Calu3 (cell line): ENCODE results near the gene UQCC2. TPM values are rescaled to one million over a fixed set of nuclear protein-coding genes. Genes with fewer than 3 reads are reported as not detected.

Experiments
- BruUV-seq: library from RNA; stranded (reverse); fragments of 400-500 nt; replicated peaks from 2 replicates; lab custom pipeline; 2021; lab: Mats Ljungman, UMichigan
- CTCF ChIA-PET: fragments of 300-600 bp; sonication (Branson Sonifier 250); formaldehyde crosslinking; loops from one replicate; lab custom pipeline; 2022; ENCODE audit warnings: antibody characterized with exemption; lab: Charles Lee
- DNase-seq: peaks from one replicate; pipeline ENCODE4 v3.0.0; 2022
- H3K27ac Mint-ChIP-seq: one replicate; pipeline ENCODE4 v1.8.0; 2022; ENCODE audit warnings: mixed read lengths; ENCODE audit not compliant: unreplicated experiment
- H3K27me3 Mint-ChIP-seq: one replicate; pipeline ENCODE4 v1.8.0; 2022; ENCODE audit warnings: mixed read lengths; ENCODE audit not compliant: unreplicated experiment
- H3K36me3 Mint-ChIP-seq: one replicate; pipeline ENCODE4 v1.8.0; 2022; ENCODE audit warnings: mild to moderate bottlenecking, moderate library complexity, mixed read lengths; ENCODE audit not compliant: insufficient read depth, unreplicated experiment
- H3K4me1 Mint-ChIP-seq: one replicate; pipeline ENCODE4 v1.8.0; 2022; ENCODE audit warnings: mild to moderate bottlenecking, low read depth, mixed read lengths; ENCODE audit not compliant: unreplicated experiment
- H3K4me3 Mint-ChIP-seq: one replicate; pipeline ENCODE4 v1.8.0; 2022; ENCODE audit warnings: mild to moderate bottlenecking, low read depth, moderate library complexity, mixed read lengths; ENCODE audit not compliant: unreplicated experiment
- H3K9me3 Mint-ChIP-seq: one replicate; pipeline ENCODE4 v1.8.0; 2022; ENCODE audit warnings: low read depth, mixed read lengths; ENCODE audit not compliant: unreplicated experiment
- intact Hi-C: fragments of 100-400 bp; cut with micrococcal nuclease; formaldehyde crosslinking; loops from one replicate; pipeline ENCODE4 v1.10.0; 2022; ENCODE audit not compliant: unreplicated experiment
- total RNA-seq: library from RNA; stranded (reverse); gene quantifications from 2 replicates; pipeline ENCODE4 v1.2.3, GENCODE V29; 2022
- TF ChIP-seq, protein P1 (sequence below): fragments of 200-600 bp; IDR thresholded peaks from one replicate; pipeline ENCODE4 v1.8.0; 2022; ENCODE audit warnings: antibody characterized with exemption; ENCODE audit not compliant: unreplicated experiment

Gene UQCC2
- total RNA-seq, 1 experiment from 2014 or later = 142 TPM

DNA sequence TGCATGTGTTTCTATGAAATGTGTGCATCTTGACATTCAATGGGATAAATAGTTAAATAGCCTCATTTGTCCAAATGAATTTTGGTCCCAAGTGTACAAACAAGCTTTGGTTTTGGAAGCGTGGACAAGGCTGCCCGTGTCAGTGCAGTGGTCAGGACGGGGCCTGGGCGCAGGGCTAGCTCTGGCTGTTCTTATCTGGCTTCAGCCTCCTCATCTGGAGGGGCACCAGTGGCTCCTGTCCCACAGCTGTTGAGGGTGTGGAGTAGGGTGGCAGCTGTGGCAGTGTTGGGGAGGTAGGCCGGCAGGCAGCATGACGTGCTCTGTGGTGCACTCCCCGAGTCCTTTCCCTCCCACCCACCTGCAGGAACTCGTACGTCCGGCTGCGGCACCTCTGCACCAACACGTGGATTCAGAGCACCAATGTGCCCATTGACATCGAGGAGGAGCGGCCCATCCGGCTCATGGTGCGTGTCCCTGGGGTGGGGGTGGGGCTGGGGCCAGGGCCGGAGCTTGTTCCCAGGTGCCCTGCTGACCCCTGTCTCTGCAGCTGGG lies 46.9 kb downstream of the UQCC2 start:
- TF ChIP-seq, protein P1, sequence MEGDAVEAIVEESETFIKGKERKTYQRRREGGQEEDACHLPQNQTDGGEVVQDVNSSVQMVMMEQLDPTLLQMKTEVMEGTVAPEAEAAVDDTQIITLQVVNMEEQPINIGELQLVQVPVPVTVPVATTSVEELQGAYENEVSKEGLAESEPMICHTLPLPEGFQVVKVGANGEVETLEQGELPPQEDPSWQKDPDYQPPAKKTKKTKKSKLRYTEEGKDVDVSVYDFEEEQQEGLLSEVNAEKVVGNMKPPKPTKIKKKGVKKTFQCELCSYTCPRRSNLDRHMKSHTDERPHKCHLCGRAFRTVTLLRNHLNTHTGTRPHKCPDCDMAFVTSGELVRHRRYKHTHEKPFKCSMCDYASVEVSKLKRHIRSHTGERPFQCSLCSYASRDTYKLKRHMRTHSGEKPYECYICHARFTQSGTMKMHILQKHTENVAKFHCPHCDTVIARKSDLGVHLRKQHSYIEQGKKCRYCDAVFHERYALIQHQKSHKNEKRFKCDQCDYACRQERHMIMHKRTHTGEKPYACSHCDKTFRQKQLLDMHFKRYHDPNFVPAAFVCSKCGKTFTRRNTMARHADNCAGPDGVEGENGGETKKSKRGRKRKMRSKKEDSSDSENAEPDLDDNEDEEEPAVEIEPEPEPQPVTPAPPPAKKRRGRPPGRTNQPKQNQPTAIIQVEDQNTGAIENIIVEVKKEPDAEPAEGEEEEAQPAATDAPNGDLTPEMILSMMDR = no peak
- intact Hi-C loops = no loop called here
- Mint-ChIP-seq H3K4me3 (no peak overlapping the region), H3K27me3 (no peaks in the 10 kb centered on the region), H3K9me3 (no peaks in the 10 kb centered on the region), H3K4me1 (peaks cover 17% of the 10 kb centered on the region), H3K36me3 (peaks cover 72% of the 10 kb centered on the region), H3K27ac (no peak overlapping the region)
- CTCF ChIA-PET = interaction anchor here (1.0 kb wide), 1 partner anchor 10 kb away, joined by 3 read pairs; no protein-coding TSS in a partner anchor
- no TSS peak for BruUV-seq
- no peak for DNase-seq

DNA sequence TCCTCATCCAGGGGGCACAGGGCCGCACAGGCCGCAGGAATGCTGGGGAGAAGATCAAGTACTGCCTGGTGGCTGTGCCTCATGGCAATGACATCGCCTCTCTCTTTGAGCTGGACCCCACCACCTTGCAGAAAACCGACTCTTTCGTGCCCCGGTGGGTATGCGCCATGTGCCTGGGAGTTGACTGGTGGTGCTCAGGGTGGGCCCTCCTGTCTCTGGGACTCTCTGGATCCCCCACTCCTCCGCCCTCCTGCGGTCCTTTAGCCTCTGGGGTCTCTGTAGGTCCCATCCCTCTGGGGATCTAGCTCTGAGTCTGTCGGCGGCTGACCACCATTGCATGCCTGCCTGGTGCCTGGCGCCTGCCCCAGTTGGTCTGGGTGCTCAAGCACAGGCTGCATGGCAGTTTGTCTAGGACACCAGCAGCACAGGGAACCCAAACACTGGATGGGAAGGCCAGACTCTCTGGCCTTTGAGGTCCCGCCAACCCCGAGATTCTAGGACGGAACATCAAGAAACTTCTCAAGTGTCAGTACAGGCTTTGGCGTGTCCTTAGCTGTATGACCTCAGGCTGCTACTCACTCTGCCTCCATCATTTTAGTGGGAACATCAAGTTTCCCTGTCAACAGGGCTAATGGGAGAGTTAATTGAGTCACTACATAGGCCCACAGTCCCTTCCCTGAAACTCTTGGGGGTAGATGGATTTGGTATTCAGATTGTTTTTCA lies 47.6 kb downstream of the UQCC2 start:
- Mint-ChIP-seq H3K36me3 (peaks cover 75% of the 10 kb centered on the region), H3K9me3 (no peaks in the 10 kb centered on the region), H3K27ac (no peak overlapping the region), H3K27me3 (no peaks in the 10 kb centered on the region), H3K4me3 (no peak overlapping the region), H3K4me1 (peaks cover 14% of the 10 kb centered on the region)
- DNase-seq = no peak
- no TSS peak for BruUV-seq
- intact Hi-C loops = no loop called here
- TF ChIP-seq, protein P1 = no peak
- CTCF ChIA-PET = interaction anchor here (1.0 kb wide), 1 partner anchor 9 kb away, joined by 3 read pairs; no protein-coding TSS in a partner anchor

DNA sequence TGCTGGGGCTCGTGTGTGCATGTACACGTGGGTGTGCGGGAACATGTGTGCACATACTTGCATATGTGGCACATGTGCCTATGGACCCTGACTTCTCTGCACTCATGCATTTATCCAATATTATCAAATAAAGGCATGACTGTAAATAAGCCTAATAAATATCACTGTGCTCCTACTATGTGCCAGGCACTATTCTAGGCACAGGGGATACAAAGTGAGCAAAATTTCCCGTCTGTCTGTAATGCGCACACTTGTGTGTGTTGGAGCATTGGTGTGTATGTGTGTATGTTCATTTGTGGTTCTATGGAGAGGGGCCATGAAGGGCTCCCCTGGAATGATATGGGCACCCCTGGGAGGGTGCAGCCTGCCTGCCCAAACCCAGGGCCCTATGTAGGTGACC lies 48.5 kb downstream of the UQCC2 start:
- H3K27ac Mint-ChIP-seq = no peak overlapping the region
- no peak for DNase-seq
- no peaks in the 10 kb centered on the region for H3K9me3 Mint-ChIP-seq
- CTCF ChIA-PET = no interaction called here
- TF ChIP-seq, protein P1 = no peak
- peaks cover 5% of the 10 kb centered on the region for H3K4me1 Mint-ChIP-seq
- no TSS peak for BruUV-seq
- peaks cover 75% of the 10 kb centered on the region for H3K36me3 Mint-ChIP-seq
- H3K4me3 Mint-ChIP-seq = no peak overlapping the region
- no peaks in the 10 kb centered on the region for H3K27me3 Mint-ChIP-seq
- intact Hi-C loops = no loop called here

DNA sequence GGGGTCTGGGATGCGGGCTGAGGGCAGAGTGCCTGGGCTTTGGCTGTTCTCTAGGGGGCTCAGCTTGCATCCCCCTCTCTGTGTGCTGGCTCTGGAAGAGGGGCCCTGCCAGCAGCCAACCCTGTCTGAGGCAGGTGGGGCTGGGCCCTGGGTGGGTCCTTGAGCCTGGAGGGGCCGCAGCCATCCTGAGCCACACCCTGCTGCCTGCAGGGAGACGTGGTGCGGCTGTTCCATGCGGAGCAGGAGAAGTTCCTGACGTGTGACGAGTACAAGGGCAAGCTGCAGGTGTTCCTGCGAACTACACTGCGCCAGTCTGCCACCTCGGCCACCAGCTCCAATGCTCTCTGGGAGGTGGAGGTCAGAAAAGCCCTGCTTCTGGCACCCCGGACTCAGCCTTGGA lies 49.2 kb downstream of the UQCC2 start:
- Mint-ChIP-seq H3K9me3 (no peaks in the 10 kb centered on the region), H3K4me3 (no peak overlapping the region), H3K27me3 (no peaks in the 10 kb centered on the region), H3K36me3 (peaks cover 79% of the 10 kb centered on the region), H3K4me1 (no peaks in the 10 kb centered on the region), H3K27ac (peak overlapping the region; percentile 9)
- BruUV-seq = no TSS peak
- TF ChIP-seq, protein P1 = no peak
- intact Hi-C loops = no loop called here
- CTCF ChIA-PET = interaction anchor here (0.6 kb wide), 1 partner anchor 667 kb away, joined by 4 read pairs; no protein-coding TSS in a partner anchor
- DNase-seq = no peak
